Activated effector memory CD4-positive, alpha-beta T cell treated with anti-CD3 and anti-CD28 coated beads, Interleukin-2, amount 50 U/mL, for 16 hours (primary cell): ENCODE results near the gene DENND1B.
A peak's percentile ranks its signal among the peaks of the same experiment; 100 is the strongest.
"Not testable (repeated sequence)": the region's sequence is repeated elsewhere in the genome, so short reads cannot be mapped to it uniquely, and the experiment has no call there.

Experiments used
- DNase-seq: peaks from one replicate; pipeline ENCODE4 v3.0.0-alpha.2; 2020

The DENND1B gene

DNA sequence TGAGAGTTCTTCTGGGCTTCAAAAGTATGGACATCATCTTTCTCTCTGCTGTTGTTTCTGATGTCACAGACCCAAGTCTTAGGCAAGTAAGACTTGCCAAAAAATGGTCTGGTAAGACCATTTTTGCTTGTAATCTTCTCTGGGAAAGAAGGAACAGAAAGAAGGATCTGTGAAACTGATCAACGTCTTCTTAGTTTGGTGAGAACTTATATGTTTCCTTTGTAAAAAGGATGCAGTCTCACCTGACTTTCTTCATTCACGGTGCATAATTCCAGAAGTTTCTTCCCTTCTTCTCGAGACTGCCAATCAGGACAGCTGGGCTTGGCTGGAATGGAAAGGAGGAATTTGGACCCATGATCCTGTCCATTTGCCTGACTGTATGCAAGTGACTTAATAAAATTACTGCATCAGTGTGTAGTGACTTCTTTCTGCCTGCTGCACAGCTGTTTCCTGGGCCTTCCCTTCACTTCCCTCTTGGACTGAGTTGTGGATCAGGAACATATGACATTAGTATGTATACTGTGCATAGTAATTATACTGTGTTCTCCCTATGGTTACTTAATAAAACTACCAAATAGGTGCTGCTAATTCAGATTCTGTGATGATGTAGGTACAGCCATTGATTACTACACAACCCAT, 7.6 kb upstream of the DENND1B start:
- DNase-seq = no peak

DNA sequence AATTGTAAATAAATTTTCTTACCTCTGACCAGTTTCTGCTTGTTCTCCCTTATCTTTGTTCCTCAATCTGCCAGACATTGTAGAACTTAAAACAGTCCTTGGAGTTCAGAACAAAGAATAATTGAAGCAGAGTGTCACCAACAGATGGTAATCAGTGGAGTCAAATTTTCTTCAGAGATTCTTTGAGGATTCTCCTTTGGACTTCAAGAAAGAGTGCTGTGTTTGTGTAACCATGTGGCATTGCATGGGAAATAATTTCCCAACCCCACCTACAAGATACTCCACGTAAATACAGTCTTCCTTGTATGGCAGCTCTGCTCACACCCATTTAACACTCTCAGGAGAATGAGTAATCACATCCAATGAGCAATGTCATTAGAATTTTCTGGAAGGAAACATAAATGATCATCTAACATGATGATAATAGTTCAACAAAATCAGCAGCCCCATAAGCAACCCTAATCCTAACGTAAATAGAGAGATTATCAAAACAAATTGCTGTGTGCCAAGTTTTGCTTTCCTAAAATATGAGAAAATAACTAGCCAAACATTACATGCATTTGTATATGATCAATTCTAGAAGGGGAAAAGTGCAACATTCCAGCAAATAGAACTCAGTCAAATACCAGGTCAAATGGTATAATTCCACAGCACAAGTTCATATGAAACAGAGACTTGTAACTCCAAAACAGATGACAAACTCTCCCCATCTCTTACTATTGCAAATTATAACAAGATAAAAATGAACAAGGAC, 6.9 kb upstream of the DENND1B start:
- no peak for DNase-seq

GRCh38 chr1:197779921-197780320, 4.6 kb upstream of the DENND1B start:
- DNase-seq = no peak

GRCh38 chr1:197778366-197778945, 3.2 kb upstream of the DENND1B start:
- DNase-seq = no peak

DNA sequence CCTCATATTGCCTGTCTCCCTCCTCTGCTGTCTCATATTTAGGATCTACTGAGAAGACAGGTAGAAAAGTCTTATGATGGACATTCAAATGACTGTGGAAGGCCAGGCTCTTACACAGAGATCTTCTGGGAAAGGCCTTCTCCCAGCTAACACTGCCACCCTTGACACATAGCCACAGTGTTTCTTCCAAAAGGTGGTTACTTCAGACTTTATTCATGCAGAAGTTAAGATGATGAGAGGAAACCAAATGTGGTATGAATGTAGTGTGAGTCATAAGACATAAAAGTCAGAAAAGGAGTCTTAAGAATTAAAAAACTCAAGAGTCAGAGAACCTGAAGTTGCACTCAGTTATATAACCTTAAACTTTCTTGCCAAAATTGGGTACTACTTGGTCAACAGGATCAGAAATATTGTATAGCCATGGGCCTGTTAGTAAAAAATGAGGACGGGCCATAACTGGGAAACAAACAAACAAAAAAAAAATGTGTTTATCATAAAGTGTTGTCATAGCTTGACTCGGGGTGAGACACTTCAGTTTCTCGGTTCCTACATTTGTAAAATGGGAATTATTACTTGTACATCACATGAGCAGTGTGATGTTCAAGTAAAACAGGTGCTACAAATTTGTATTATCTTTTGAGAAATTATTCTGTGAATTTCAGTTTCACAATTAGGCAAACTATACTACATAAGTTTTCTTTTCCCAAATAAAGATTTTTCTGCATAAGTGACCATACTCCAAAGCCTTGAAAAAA, 1.2 kb upstream of the DENND1B start:
- DNase-seq = peak; percentile 67

- DNase-seq = peak; percentile 84
These were observed 606 bp downstream of the DENND1B start for GRCh38 chr1:197774466-197775281.

DNA sequence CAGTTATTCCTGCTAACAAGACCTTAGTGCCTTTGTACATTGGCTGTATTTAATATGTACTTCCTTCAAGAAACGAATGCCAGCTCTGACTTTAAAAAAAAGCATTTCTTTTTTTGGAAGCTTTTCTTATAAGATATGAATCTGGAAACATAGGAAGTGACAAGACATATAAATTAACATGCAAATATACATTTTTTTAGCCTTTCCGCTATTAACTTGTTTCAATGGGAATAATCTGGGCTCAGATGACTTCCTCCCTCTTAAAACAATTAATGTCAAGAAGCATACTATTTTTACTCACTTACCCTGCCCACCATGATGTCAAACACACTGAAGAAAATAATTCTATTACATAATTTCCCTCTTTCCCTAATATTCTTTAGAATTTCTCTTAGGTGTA, 1.4 kb downstream of the DENND1B start:
- DNase-seq = no peak

DNA sequence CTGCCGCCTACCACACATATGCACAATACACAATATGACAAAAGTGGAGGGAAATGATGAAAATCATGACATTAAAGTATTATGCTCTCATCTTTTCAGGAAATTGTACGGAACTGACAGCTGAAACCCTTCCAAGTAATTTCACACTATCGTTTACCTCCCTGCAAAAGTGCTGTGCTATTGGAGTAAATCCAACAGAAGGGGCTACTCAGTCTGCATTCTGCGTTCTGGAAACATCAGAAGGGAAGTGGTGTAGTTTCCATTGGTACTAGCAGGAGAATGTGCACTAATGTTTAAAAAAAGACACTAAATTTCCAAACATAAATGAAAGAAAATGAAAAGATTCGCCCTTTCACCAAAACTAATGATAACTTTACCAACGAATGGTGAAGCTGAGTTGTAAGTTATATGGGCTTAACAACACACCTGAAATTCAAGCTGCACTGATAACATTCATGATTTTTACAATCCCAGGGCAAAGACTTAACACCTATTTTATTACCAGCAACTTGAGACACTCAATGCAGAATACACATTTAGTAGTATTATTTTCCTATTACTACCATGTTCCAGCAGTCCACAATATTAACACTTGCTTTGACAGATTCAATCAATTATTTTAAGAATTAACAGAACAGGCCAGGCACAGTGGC, 3.2 kb downstream of the DENND1B start:
- no peak for DNase-seq

DNA sequence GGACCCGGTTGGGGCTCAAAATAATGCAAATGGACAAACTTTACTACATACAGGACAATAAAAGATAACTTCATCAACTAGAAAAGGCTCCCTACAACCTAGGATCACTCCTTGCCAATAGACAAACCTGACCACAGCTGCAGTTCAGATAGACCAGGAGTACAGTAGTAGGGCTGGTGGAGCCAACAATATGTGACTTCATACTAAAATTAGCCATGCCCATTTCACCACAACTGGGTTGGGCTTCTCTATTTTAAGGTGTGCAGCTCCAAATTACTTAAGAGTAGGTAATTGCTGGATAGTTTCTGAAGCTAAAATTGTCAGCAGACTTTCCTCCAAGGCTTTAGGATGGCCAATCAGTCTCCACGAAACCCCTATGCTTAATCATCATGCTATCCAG, 3.9 kb downstream of the DENND1B start:
- DNase-seq = no peak

- DNase-seq = no peak
These were observed 5.0 kb downstream of the DENND1B start for GRCh38 chr1:197770243-197770642.

GRCh38 chr1:197769287-197769686, 6.0 kb downstream of the DENND1B start:
- no peak for DNase-seq

DNA sequence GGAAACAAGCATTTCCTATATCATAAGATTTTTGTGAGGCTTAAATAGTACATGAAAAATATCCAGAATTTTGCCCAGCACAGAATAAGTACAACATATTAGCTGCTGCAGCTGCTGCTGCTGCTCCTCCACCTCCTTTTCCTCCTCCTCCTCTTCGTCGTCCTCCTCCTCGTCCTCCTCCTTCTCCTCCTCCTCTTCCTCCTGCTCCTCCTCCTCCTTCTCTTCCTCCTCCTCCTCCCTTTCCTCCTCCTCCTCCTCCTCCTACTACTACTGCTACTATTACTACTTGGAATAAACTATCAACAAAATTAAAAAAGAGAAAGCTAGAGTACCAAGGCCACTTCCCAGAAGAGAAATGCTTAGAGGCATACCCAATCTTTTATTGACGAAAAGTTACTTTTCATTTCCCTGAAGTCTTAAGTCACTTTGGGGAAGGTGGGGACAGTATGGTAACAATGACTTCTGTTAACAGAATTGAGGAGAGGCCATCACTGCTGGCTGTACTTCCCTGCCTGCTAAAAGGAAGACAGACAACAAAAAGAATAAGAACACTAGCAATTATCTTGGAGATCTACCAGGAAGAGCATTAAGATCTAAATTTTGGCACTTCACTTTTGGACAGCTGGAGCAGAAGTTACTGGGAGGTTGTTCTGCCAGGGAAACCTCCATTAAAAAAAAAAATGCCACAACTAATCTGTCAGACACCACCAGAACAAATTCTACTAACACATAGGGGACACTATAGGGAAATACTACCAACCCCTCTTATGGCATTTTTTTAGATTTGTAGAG, 7.1 kb downstream of the DENND1B start:
- DNase-seq = no peak

DNA sequence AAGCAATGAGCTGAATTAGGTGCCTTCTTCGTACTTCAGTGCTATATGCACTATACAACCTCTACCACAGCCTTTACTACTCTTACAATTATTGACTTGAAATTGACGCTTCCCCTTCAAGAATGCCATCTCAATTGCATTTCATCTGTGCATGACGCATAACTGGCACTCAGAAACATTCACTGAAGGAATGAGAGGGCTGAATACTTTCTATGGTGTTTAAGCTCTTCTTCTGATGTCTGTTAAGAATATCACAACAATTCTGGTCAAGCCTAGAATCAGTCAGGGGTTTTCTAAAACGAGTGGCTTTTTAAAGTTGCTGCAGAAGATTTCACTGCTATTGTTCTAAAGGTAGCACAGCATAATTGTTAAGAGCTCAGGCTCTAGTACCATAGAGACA, 11.5 kb downstream of the DENND1B start:
- no peak for DNase-seq

GRCh38 chr1:197763307-197763706, 12.0 kb downstream of the DENND1B start:
- no peak for DNase-seq

DNA sequence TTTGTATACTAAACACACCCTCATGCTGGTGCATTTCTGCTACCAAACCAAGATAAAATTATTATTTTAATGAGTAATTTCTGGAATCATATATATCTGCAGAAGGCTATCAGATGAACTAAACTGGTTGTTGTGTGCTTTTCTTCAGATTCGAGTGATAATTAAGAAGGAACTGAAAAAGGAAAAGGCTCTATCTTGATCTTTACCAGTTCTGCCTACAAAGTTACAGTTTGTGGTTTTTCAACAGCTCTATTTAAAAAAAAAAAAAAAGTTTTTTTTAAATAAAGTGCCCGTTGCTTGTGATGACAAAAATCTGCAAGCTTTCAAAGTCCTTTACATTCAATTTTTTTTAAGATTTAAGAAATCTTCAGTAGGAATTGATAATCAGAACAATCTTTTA, 13.6 kb downstream of the DENND1B start:
- DNase-seq = no peak

GRCh38 chr1:197755553-197755952, 19.7 kb downstream of the DENND1B start:
- DNase-seq = not testable (repeated sequence)

- not testable (repeated sequence) for DNase-seq
These were observed 22.6 kb downstream of the DENND1B start for GRCh38 chr1:197752652-197753164.

DNA sequence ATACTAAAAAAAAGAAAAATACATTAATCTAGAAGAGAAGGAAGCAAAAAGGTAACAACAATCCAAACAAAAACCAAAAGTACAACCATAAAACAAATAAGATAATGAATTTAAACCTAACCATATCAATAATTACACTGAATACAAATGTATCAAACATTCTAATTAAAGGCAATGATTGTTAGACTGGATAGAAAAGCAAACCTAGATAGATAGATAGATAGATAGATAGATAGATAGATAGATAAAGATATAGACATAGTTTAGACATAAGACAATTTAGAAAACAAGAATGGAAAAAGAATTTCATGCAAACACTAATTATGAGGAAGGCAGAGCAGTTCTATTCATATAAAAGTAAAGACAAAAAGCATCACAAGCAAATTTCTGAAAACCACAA, 24.9 kb downstream of the DENND1B start:
- no peak for DNase-seq

DNA sequence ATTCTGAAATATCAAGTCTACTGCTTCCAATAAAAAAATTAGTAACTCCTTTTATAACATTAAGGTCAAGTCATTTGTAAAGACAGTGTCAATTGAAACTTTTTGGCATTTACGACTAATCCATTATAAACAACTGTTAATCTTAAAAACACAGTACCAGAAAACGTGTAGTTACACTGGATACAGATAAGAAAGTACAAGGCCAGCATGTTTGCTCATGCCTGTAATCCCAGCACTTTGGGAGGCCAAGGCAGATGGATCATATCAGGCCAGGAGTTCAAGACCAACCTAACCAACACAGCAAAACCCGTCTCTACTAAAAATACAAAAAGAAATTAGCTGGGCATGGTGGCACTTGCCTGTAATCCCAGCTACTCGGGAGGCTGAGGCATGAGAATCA, 29.4 kb downstream of the DENND1B start:
- no peak for DNase-seq

- DNase-seq = no peak
These were observed 30.3 kb downstream of the DENND1B start for GRCh38 chr1:197744979-197745378.

- no peak for DNase-seq
These were observed 31.7 kb downstream of the DENND1B start for GRCh38 chr1:197743578-197743977.
